Fibroblast of the conjunctiva (primary cell): ENCODE data around the gene FGFBP1.
"Not testable (repeated sequence)": the region's sequence is repeated elsewhere in the genome, so short reads cannot be mapped to it uniquely, and the experiment has no call there.

Source experiments
- DNase-seq: peaks from one replicate; pipeline ENCODE4 v3.0.0-alpha.2; 2010; ENCODE audit warnings: low read depth

The FGFBP1 gene

GRCh38 chr4:15945516-15945915 is 7.0 kb upstream of the FGFBP1 start:
- no peak for DNase-seq

- no peak for DNase-seq
Observed at GRCh38 chr4:15944895-15945294, 6.4 kb upstream of the FGFBP1 start.

- DNase-seq = no peak
Observed at GRCh38 chr4:15942283-15942682, 3.7 kb upstream of the FGFBP1 start.

GRCh38 chr4:15938182-15938581 is 358 bp downstream of the FGFBP1 start:
- DNase-seq = no peak

GRCh38 chr4:15936495-15936894 is 2.0 kb downstream of the FGFBP1 start:
- DNase-seq = no peak

GRCh38 chr4:15935504-15936402 is 2.8 kb downstream of the FGFBP1 start:
- no peak for DNase-seq

- DNase-seq = no peak
Observed at GRCh38 chr4:15934259-15934658, 4.3 kb downstream of the FGFBP1 start.

- no peak for DNase-seq
Observed at GRCh38 chr4:15931451-15932210, 6.9 kb downstream of the FGFBP1 start.

GRCh38 chr4:15930314-15930713 is 8.2 kb downstream of the FGFBP1 start:
- DNase-seq = no peak

- DNase-seq = no peak
Observed at GRCh38 chr4:15929540-15929939, 9.0 kb downstream of the FGFBP1 start.

- no peak for DNase-seq
Observed at GRCh38 chr4:15928883-15929282, 9.7 kb downstream of the FGFBP1 start.

GRCh38 chr4:15926486-15926885 is 12.1 kb downstream of the FGFBP1 start:
- no peak for DNase-seq

GRCh38 chr4:15925830-15926229 is 12.7 kb downstream of the FGFBP1 start:
- no peak for DNase-seq

- no peak for DNase-seq
Observed at GRCh38 chr4:15921592-15921932, 17.0 kb downstream of the FGFBP1 start.

GRCh38 chr4:15920723-15921591 is 17.6 kb downstream of the FGFBP1 start:
- DNase-seq = peak; percentile 95

- no peak for DNase-seq
Observed at GRCh38 chr4:15918484-15919129, 19.9 kb downstream of the FGFBP1 start.

- peak; percentile 51 for DNase-seq
Observed at GRCh38 chr4:15917297-15917696, 21.2 kb downstream of the FGFBP1 start.

GRCh38 chr4:15916358-15916757 is 22.2 kb downstream of the FGFBP1 start:
- DNase-seq = not testable (repeated sequence)

GRCh38 chr4:15914736-15915135 is 23.8 kb downstream of the FGFBP1 start:
- no peak for DNase-seq

GRCh38 chr4:15914291-15914690 is 24.2 kb downstream of the FGFBP1 start:
- no peak for DNase-seq

GRCh38 chr4:15913631-15913970 is 24.9 kb downstream of the FGFBP1 start:
- DNase-seq = peak; percentile 46
